Suppressor macrophage treated with lipopolysaccharide for 4 hours (primary cell): ENCODE data around the gene LRFN4.

Experiments used
- DNase-seq: peaks from one replicate; pipeline ENCODE4 v3.0.0-alpha.2; 2020

The LRFN4 gene

GRCh38 chr11:66894141-66894540 lies 37.3 kb downstream of the LRFN4 start:
- DNase-seq = no peak

- no peak for DNase-seq
Observed at GRCh38 chr11:66901964-66902390, 45.1 kb downstream of the LRFN4 start.

GRCh38 chr11:66902486-66903177 lies 45.8 kb downstream of the LRFN4 start:
- no peak for DNase-seq

GRCh38 chr11:66904055-66904454 lies 47.2 kb downstream of the LRFN4 start:
- DNase-seq = no peak

- DNase-seq = no peak
Observed at GRCh38 chr11:66904561-66904960, 47.7 kb downstream of the LRFN4 start.

- no peak for DNase-seq
Observed at GRCh38 chr11:66904981-66905521, 48.2 kb downstream of the LRFN4 start.

- DNase-seq = no peak
Observed at GRCh38 chr11:66905631-66906030, 48.8 kb downstream of the LRFN4 start.

GRCh38 chr11:66906061-66906733 lies 49.3 kb downstream of the LRFN4 start:
- no peak for DNase-seq

- DNase-seq = no peak
Observed at GRCh38 chr11:66907751-66908630, 51.1 kb downstream of the LRFN4 start.

GRCh38 chr11:66909181-66909580 lies 52.3 kb downstream of the LRFN4 start:
- no peak for DNase-seq

- DNase-seq = no peak
Observed at GRCh38 chr11:66910016-66910415, 53.2 kb downstream of the LRFN4 start.
